ENCODE data around the gene C2orf81.

The C2orf81 gene

DNA sequence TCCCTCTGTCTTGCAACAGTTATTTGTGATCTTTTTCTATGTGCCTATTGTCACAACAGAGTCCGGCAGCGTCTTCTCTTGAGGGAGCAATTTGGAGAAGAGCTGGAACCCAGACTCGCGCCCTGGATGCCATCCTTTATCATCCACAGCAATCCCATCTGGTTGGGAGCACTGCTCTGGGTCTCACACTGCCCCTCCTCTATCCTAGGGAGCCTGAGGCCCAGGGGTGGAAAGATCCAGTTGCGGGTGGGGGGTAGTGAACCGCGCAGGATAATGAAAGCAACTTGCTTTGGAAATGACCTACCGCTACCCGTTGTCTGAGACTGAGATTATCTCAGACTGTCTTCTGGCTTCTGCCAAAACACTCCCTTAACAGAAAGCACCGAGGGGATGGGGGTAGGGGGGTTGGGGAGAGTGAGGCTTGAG is 37.5 kb upstream of the C2orf81 start:
- Histone ChIP-seq H3K9ac (ENCODE audit: insufficient read length) (peak overlapping the region; percentile 92), H3K27ac (0 out of 2 replicates have a peak overlapping the region, but pooled peaks have one; percentile 46), H3K36me3 (ENCODE audit: insufficient read depth, low read length) (peaks cover 17% of the 10 kb centered on the region; the same call in 1 of the 2 replicates), H3K4me3 (peak overlapping the region; percentile 99), H3K9me3 (ENCODE audit: low read depth, low read length) (no peaks in the 10 kb centered on the region)
- TF ChIP-seq EZH2 (IDR thresholded peaks at IDR 0.05) (no peak), POLR2AphosphoS5 (IDR thresholded peaks at IDR 0.05; ENCODE audit: borderline replicate concordance, low read depth, low read length) (no peak), FOXP2 (optimal IDR thresholded peaks at IDR 0.05; ENCODE audit: control extremely low read depth, extremely low read length, insufficient read depth) (no peak)
- no peak for DNase-seq (ENCODE audit: low read depth, low spot score)

DNA sequence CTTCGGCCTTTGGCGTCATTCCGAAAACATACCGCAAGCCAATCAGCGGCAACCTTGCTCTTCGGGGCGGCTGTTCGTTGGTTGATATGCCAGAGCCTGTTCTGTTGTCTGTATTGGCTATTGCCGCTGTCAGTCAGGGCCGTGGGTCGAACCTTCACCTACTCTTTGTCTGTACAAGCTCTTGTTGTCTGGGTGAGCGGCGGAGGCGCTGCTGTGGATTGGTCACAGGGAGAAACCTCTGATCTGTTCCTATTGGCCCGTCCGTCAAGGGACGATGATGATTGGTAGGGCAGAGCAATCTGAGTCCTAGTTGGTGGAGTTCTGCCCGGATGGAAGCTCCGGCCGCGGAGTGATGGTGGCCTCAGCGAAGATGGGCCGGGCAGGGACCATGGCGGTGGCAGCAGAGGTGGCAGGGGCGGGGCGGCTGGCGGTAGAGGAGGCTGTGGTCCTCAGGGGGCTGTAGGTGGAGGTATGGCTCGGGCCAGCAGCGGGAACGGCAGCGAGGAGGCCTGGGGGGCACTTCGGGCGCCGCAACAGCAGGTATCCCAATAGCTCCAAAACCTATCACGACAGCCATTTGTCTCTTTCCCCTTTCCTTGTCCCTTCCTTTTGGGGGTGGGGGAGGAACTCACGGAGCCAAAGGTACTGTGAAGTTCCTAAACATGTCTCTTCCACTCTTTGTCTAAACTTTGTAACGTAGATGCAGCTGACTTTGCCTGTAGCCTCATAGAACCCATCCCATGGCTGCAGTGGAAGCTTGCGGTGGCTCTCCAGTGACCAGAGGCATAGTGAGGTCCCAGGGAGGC is 36.9 kb upstream of the C2orf81 start, which contains the start of gene WBP1:
TSS of gene WBP1 (plus strand) at position 307 of the 806 bp plus-strand sequence. CDS start at position 472, 165 bp downstream.
- peak; percentile 100 for DNase-seq (ENCODE audit: low read depth, low spot score)
- Histone ChIP-seq H3K36me3 (ENCODE audit: insufficient read depth, low read length) (peaks cover 17% of the 10 kb centered on the region; the same call in 1 of the 2 replicates), H3K9me3 (ENCODE audit: low read depth, low read length) (no peaks in the 10 kb centered on the region), H3K27ac (peak within 1 kb of the TSS; percentile 65), H3K4me3 (peak within 1 kb of the TSS; percentile 99), H3K9ac (ENCODE audit: insufficient read length) (peak within 1 kb of the TSS; percentile 92)
- TF ChIP-seq FOXP2 (optimal IDR thresholded peaks at IDR 0.05; ENCODE audit: control extremely low read depth, extremely low read length, insufficient read depth) (no peak), POLR2AphosphoS5 (IDR thresholded peaks at IDR 0.05; ENCODE audit: borderline replicate concordance, low read depth, low read length) (peak; percentile 0; the same call in 1 of the 2 replicates)

DNA sequence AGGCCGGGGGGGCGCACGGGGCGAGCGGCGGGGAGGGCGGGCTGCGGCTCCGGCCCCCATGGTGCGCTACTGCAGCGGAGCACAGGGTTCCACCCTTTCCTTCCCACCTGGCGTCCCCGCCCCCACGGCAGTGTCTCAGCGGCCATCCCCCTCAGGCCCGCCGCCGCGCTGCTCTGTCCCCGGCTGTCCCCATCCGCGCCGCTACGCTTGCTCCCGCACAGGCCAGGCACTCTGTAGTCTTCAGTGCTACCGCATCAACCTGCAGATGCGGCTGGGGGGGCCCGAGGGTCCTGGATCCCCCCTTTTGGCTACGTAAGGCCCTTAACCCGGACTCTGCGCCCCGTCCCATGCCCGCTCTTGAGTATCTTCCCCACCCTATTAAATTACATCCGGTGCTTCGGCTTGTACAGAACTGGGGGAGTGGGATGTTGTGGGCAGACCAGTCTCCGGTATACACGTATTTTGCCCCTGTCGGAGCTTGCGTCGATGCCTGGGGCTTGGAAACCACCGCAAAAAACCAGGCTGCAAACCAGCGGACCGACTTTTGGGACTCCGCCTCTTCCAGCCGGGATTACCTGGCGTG is 36.2 kb upstream of the C2orf81 start:
- Histone ChIP-seq H3K36me3 (ENCODE audit: insufficient read depth, low read length) (peaks cover 10% of the 10 kb centered on the region; the same call in 1 of the 2 replicates), H3K9ac (ENCODE audit: insufficient read length) (peak overlapping the region; percentile 86), H3K4me3 (peak overlapping the region; percentile 99), H3K9me3 (ENCODE audit: low read depth, low read length) (no peaks in the 10 kb centered on the region), H3K27ac (peak overlapping the region; percentile 65)
- DNase-seq (ENCODE audit: low read depth, low spot score): no peak
- TF ChIP-seq POLR2AphosphoS5 (IDR thresholded peaks at IDR 0.05; ENCODE audit: borderline replicate concordance, low read depth, low read length) (peak; percentile 69; the same call in 1 of the 2 replicates), EZH2 (IDR thresholded peaks at IDR 0.05) (no peak)

DNA sequence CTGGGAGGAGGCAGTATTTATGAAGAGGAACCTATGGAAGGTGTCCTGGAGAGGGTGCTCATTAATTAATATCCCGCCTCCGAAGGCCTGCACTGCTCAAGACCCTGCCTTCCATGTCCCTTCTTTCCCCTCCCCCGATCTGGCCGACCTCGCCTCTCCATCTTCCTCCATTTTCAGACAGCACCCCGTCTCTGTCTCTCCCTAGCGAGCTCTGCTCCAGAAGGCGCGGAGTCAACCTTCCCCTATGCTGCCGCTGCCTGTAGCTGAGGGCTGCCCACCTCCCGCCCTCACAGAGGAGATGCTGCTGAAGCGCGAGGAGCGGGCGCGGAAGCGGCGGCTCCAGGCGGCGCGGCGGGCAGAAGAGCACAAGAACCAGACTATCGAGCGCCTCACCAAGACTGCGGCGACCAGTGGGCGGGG is 35.7 kb upstream of the C2orf81 start:
- no peaks in the 10 kb centered on the region for H3K9me3 ChIP-seq (ENCODE audit: low read depth, low read length)
- no peak for DNase-seq (ENCODE audit: low read depth, low spot score)
- TF ChIP-seq EZH2 (IDR thresholded peaks at IDR 0.05): no peak
- TF ChIP-seq POLR2AphosphoS5 (IDR thresholded peaks at IDR 0.05; ENCODE audit: borderline replicate concordance, low read depth, low read length): no peak
- TF ChIP-seq FOXP2 (optimal IDR thresholded peaks at IDR 0.05; ENCODE audit: control extremely low read depth, extremely low read length, insufficient read depth): no peak
- H3K4me3 ChIP-seq: peak overlapping the region; percentile 99
- H3K27ac ChIP-seq: no peak overlapping the region
- H3K9ac ChIP-seq (ENCODE audit: insufficient read length): peak overlapping the region; percentile 86
- peaks cover 5% of the 10 kb centered on the region; the same call in 1 of the 2 replicates for H3K36me3 ChIP-seq (ENCODE audit: insufficient read depth, low read length)

DNA sequence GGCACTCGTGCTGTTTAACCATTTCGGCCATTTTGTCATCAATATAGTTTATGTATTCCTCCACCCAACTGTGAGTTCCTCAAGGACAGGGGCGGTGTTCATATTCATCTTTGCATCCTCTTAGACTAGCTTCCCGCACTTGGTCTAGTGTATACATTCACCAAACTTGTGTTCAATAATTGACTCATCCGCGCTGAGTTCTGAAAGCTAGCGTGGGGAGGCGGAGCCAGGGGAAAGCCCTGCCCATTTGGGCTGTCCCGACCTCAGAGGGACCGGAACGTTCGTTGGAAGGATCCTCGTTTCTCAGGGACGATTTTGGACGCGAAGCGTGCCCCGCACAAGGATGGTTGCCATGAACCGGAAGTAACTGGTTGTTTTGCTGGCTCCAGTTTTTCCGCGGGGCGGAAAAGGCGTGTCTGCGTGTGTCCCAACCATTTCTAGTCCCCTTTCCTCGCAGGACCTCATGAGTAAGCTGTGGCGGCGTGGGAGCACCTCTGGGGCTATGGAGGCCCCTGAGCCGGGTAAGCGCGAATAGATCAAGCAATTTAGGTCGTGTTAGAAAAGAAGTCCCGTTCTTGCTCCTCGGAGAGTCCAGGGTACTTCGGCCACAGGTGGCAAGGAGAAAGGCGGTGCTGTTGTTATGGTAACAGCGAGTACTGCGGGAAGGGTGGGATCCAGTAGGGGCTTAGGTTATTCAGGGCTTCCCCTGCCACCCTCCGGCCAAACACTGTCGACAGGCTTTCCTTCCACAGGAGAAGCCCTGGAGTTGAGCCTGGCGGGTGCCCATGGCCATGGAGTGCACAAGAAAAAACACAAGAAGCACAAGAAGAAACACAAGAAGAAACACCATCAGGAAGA is 33.5 kb upstream of the C2orf81 start, which contains the start of gene INO80B:
TSS of gene INO80B (plus strand) at position 434 of the 858 bp plus-strand sequence. CDS start at position 464, 30 bp downstream.
- peak within 1 kb of the TSS; percentile 87 for H3K4me3 ChIP-seq
- no peaks in the 10 kb centered on the region for H3K9me3 ChIP-seq (ENCODE audit: low read depth, low read length)
- H3K27ac ChIP-seq: 0 out of 2 replicates have a peak within 1 kb of the TSS, but pooled peaks have one; percentile 56
- peak within 1 kb of the TSS; percentile 71 for H3K9ac ChIP-seq (ENCODE audit: insufficient read length)
- TF ChIP-seq POLR2AphosphoS5 (IDR thresholded peaks at IDR 0.05; ENCODE audit: borderline replicate concordance, low read depth, low read length): peak; percentile 83
- TF ChIP-seq FOXP2 (optimal IDR thresholded peaks at IDR 0.05; ENCODE audit: control extremely low read depth, extremely low read length, insufficient read depth): peak; percentile 98
- no peak for TF ChIP-seq EZH2 (IDR thresholded peaks at IDR 0.05)
- peak; percentile 95 for DNase-seq (ENCODE audit: low read depth, low spot score)
- H3K36me3 ChIP-seq (ENCODE audit: insufficient read depth, low read length): no peaks in the 10 kb centered on the region

DNA sequence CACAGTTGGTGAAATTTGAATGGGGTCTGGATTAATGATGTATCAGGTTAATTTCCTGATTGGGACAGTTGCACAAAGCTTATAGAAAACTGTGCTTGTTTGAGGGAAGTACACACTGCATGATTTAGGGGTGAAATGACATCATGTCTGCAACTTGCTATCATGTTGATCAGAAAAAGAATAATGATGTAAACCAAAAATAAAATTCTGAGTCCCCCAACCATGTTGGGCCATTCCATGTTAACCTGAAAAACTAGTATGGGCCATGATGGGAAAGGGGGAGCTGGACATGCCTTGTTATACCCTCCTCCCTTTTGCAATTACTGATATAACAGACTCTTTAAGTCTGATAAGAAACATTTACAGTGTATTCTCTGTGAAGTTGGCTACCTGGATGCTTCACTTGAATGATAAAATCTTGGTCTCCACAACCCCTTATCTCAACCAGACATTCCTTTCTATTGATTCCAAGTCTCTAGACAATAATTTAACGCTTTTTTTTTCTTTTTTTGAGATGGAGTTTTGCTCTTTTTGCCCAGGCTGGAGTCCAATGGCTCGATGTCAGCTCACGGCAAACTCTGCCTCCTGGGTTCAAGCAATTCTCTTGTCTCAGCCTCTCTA is 29.3 kb upstream of the C2orf81 start:
- H3K4me3 ChIP-seq: no peak overlapping the region
- no peaks in the 10 kb centered on the region for H3K9me3 ChIP-seq (ENCODE audit: low read depth, low read length)
- DNase-seq (ENCODE audit: low read depth, low spot score): no peak
- TF ChIP-seq POLR2AphosphoS5 (IDR thresholded peaks at IDR 0.05; ENCODE audit: borderline replicate concordance, low read depth, low read length) (no peak), EZH2 (IDR thresholded peaks at IDR 0.05) (no peak)
- H3K27ac ChIP-seq: no peak overlapping the region
- H3K36me3 ChIP-seq (ENCODE audit: insufficient read depth, low read length): no peaks in the 10 kb centered on the region
- no peak overlapping the region for H3K9ac ChIP-seq (ENCODE audit: insufficient read length)

DNA sequence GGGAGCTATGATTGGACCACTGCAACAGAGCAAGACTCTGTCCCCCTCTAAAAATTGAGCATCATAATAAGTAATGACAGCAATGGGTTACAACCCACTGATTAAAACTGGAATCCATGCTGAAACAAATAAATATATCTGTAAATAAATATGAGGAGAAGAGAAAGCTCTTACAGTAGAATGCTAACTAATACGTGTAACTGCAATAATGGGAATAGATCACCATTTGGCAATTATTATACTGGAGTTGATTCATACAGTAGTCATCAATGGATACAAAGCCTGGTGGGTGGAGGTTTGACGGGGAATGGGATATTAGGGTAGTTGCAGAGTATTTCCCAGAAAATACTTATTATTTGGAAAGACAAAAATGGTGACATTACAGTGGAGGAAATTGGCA is 27.4 kb upstream of the C2orf81 start:
- TF ChIP-seq POLR2AphosphoS5 (IDR thresholded peaks at IDR 0.05; ENCODE audit: borderline replicate concordance, low read depth, low read length) (no peak), EZH2 (IDR thresholded peaks at IDR 0.05) (no peak), FOXP2 (optimal IDR thresholded peaks at IDR 0.05; ENCODE audit: control extremely low read depth, extremely low read length, insufficient read depth) (no peak)
- no peak overlapping the region for H3K4me3 ChIP-seq
- H3K36me3 ChIP-seq (ENCODE audit: insufficient read depth, low read length): no peaks in the 10 kb centered on the region
- H3K27ac ChIP-seq: no peak overlapping the region
- H3K9ac ChIP-seq (ENCODE audit: insufficient read length): no peak overlapping the region
- DNase-seq (ENCODE audit: low read depth, low spot score): no peak
- H3K9me3 ChIP-seq (ENCODE audit: low read depth, low read length): no peaks in the 10 kb centered on the region
